Measurements from ENCODE around the gene MGA. TPM values are rescaled to one million over a fixed set of nuclear protein-coding genes. Genes with fewer than 3 reads are reported as not detected.

The MGA gene
- total RNA-seq, 1 experiment from 2014 or later = 21.0 TPM

- no peak for DNase-seq (ENCODE audit: low read depth)
- in situ Hi-C loops (cut with HindIII; ENCODE audit: low pct_unique_long_range_greater_than_20kb, low sequenced_read_pairs) = no loop called here
Observed at GRCh38 chr15:41794081-41794480, 133.9 kb downstream of the MGA start.

DNA sequence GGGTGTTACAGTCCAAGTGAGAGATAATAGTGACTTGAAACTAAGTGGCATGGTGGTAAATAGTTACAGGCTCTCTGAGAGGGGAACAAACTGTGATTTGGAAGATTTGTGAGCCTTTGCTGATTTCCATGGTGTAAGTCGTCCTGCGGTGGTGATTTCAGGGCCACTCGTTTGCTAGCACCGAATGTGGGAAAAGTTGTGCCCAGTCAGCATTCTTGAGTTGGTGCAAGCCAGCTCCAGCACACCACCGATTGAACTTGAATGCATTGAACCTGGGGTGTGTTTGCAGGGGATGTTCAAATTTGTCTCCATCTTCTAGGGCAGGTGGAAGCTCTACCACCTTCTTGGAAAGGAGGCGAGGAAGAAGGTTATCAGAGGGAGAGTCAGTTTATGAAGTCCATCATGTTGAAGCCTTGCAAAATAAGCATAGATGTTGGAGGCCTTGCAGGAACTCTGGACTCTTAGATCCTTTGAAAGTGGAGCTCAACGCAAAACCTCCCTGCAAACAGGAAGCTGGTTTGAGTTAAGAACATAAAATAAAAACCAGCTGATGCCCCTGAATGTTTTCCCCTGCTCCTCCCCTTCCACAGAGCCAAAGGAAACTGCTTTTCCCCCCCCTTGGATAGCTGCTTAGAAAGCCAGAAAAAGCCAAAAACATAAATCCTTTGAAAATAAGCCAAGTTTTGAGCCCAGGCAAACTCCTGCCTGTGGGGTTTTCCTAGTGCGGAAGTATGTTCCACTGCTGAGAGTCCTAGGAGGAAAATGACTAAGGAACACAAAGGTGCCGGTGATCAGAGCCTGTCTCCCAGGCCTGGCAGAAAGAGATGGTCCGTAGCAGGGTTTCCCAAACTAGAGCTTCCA lies 136.0 kb downstream of the MGA start:
- DNase-seq (ENCODE audit: low read depth) = no peak
- in situ Hi-C loops (cut with HindIII; ENCODE audit: low pct_unique_long_range_greater_than_20kb, low sequenced_read_pairs) = no loop called here

DNA sequence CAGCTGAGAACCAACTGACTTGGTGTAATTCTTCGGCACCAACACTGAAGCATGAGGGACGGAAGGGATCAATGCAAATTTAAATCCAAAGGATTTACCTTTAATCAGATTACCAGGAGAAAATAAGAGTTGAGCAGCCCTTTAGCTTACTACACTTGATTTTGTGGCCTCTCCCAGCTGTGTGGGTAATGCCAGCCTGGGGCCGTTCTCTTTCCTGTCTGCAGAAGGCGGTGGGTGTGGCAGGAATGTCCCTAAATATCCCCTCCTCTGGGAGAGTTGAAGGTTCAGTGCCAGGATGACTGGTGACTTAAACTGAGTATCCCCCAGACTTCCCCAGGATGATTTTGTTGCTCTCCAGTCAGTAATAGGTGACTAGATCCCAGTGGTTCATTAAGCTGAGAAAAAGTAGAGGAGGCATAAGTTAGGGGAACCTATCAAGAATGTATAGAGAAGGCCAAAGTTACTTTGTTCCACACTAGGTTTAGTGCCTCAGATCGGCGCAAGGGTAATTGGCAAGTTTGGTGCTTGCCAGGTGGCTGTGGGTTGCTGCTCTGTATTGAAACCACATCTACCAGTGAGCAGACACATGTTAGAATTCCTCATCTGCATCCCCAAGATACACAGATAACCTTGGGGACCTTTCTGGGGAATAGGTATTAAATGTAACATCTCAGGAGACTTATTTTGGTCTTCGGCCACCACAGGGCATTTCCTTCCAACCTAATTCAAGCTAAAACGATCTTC lies 137.2 kb downstream of the MGA start:
- in situ Hi-C loops (cut with HindIII; ENCODE audit: low pct_unique_long_range_greater_than_20kb, low sequenced_read_pairs) = no loop called here
- no peak for DNase-seq (ENCODE audit: low read depth)

- in situ Hi-C loops (cut with HindIII; ENCODE audit: low pct_unique_long_range_greater_than_20kb, low sequenced_read_pairs) = no loop called here
Observed at GRCh38 chr15:41798607-41799487, 138.6 kb downstream of the MGA start.

GRCh38 chr15:41799488-41799805 lies 139.2 kb downstream of the MGA start:
- in situ Hi-C loops (cut with HindIII; ENCODE audit: low pct_unique_long_range_greater_than_20kb, low sequenced_read_pairs) = no loop called here
- no peak for DNase-seq (ENCODE audit: low read depth)

More at GRCh38 chr15:41798607-41799487, 138.6 kb downstream of the MGA start:
- no peak for DNase-seq (ENCODE audit: low read depth)

DNA sequence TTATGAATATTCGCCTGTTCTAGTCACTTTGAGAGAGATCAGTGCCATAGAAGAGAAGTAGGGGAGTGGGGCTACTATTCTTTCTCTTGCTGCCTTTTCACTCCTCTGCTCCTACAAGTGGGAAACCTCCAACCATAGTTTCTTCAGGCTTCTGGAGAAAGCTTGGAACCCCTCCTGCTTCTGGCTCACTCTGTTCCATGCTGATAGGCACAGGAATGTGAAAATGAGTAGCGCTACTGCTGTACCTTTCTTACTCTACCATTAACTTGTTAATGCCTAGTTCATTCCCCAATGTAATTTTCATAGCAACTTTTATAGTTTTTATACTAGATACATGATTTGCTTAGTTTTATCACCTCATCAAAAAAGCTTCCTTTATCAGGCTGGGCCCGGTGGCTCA lies 141.0 kb downstream of the MGA start:
- in situ Hi-C loops (cut with HindIII; ENCODE audit: low pct_unique_long_range_greater_than_20kb, low sequenced_read_pairs) = no loop called here
- no peak for DNase-seq (ENCODE audit: low read depth)

GRCh38 chr15:41801850-41802455 lies 141.7 kb downstream of the MGA start:
- in situ Hi-C loops (cut with HindIII; ENCODE audit: low pct_unique_long_range_greater_than_20kb, low sequenced_read_pairs) = no loop called here
- no peak for DNase-seq (ENCODE audit: low read depth)

GRCh38 chr15:41804361-41804760 lies 144.2 kb downstream of the MGA start:
- in situ Hi-C loops (cut with HindIII; ENCODE audit: low pct_unique_long_range_greater_than_20kb, low sequenced_read_pairs) = no loop called here
- DNase-seq (ENCODE audit: low read depth) = no peak

DNA sequence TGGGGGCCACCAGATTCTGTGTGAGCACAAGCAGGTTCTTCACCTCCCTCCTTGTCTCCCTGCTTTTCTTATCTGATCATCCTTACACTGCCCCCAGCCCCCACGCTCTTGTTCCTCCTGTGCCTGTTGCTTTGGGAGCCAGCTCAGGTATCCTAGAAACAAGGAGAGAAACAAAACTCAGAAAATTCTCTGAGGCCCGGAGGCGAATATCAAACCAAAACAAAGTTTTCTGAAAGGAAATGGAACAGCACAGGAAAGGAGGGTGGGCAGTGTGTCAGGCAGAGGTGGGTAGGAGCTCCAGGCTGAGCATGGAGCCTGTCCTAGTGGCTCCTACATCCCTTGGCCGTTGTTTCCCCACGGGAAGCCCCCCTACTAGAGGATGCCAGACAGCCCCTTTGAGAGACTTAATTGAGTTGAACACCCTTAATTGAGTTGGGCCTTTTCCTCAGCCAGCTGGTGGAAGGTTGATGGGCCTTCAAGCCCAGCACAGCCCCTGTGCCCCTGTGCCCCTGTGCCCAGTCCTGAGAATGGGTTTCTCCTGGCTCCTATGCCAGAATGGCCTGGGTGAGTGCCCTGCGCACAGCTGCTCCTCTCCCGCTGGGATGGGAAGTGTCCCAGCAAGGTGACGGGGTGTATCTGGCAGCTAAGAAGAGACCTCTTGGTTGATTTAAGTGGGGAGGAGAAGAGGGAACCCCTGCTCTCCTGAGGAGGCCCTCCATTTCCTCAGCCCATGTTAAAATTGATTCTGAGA lies 144.9 kb downstream of the MGA start:
- no peak for DNase-seq (ENCODE audit: low read depth)
- in situ Hi-C loops (cut with HindIII; ENCODE audit: low pct_unique_long_range_greater_than_20kb, low sequenced_read_pairs) = no loop called here

- in situ Hi-C loops (cut with HindIII; ENCODE audit: low pct_unique_long_range_greater_than_20kb, low sequenced_read_pairs) = no loop called here
- DNase-seq (ENCODE audit: low read depth) = no peak
Observed at GRCh38 chr15:41805711-41806110, 145.5 kb downstream of the MGA start.

- in situ Hi-C loops (cut with HindIII; ENCODE audit: low pct_unique_long_range_greater_than_20kb, low sequenced_read_pairs) = no loop called here
- peak; percentile 21 for DNase-seq (ENCODE audit: low read depth)
Observed at GRCh38 chr15:41806291-41807181, 146.3 kb downstream of the MGA start.

DNA sequence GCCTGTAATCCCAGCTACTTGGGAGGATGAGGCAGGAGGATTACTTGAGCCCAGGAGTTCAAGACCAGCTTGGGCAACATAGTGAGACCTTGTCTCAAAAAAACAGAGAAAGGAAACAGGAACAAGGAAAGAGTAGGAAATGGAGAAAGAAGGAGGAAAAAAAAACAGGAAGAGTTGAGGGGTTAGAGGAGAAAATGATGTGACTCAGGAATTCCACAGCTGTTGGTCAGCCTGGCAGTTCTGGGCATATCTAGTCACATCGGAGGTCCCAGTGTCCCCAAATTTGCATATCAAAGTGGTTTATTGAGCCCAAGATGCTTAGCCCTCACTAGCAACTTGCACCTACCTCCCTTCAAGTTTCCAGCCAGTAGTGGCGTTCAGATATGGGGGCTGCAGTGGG lies 148.9 kb downstream of the MGA start:
- DNase-seq (ENCODE audit: low read depth) = no peak
- in situ Hi-C loops (cut with HindIII; ENCODE audit: low pct_unique_long_range_greater_than_20kb, low sequenced_read_pairs) = no loop called here

GRCh38 chr15:41809526-41810220 lies 149.5 kb downstream of the MGA start:
- no peak for DNase-seq (ENCODE audit: low read depth)
- in situ Hi-C loops (cut with HindIII; ENCODE audit: low pct_unique_long_range_greater_than_20kb, low sequenced_read_pairs) = no loop called here

- in situ Hi-C loops (cut with HindIII; ENCODE audit: low pct_unique_long_range_greater_than_20kb, low sequenced_read_pairs) = no loop called here
- peak; percentile 11 for DNase-seq (ENCODE audit: low read depth)
Observed at GRCh38 chr15:41810651-41811431, 150.6 kb downstream of the MGA start.

DNA sequence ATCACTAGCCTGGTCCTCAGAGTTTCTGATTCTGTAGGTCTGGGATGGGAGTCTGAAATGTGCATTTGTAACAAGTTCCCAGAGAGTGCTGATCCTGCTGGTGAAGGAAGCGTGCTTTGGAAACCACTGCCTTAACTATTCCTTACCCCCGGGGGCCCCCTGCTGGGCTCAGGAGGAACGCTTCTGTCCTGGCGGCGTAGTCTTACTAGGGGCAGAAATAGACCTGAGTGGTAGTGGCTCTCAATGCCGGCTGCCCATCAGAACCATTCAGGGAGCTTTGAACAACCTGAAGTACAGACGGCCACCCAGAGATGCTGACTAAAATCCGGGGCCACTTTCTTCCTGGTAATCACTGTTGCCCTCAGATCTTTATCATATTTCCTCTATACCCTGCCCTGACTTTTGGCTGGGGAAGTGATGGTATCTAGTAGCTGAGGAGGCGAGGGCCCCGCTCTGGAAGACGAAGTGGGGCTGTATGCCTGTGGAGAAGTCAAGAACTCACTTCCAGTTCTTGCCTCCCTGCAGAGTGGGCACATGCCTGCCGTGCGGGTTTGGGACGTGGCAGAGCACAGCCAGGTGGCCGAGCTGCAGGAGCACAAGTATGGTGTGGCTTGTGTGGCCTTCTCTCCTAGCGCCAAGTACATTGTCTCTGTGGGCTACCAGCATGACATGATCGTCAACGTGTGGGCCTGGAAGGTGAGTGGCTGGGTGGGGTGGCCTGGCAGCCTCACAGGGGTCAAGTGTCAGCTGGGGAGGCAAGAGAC lies 151.4 kb downstream of the MGA start:
- peak; percentile 66 for DNase-seq (ENCODE audit: low read depth)
- in situ Hi-C loops (cut with HindIII; ENCODE audit: low pct_unique_long_range_greater_than_20kb, low sequenced_read_pairs) = no loop called here

Data from Caki2 (cell line).